Esophagus muscularis mucosa (tissue), 4 donors: ENCODE results near the gene RUFY2. TPM values are rescaled to one million over a fixed set of nuclear protein-coding genes. Genes with fewer than 3 reads are reported as not detected.

ENCODE experiments used
- DNase-seq: peaks from one replicate; pipeline ENCODE4 v3.0.0-alpha.2; 2017; ENCODE audit errors: extremely low spot score
- H3K27ac ChIP-seq, 4 donors: fragments of 200-600 bp; sonication (generic); replicated peaks in 1 of 4; 1 replicate in 3 of 4; 2 replicates in 1 of 4; pipeline ENCODE4 v1.5.1; 2016 to 2019; ENCODE audit warnings: mild to moderate bottlenecking in 1 of 4
- H3K27me3 ChIP-seq, 4 donors: fragments of 200-600 bp; sonication (generic); one replicate each; pipeline versions ENCODE4 v1.5.1 to v1.6.0; 2016 to 2019
- H3K36me3 ChIP-seq, 4 donors: fragments of 200-600 bp; sonication (generic); one replicate each; pipeline ENCODE4 v1.5.1; 2016 to 2019
- H3K4me1 ChIP-seq, 4 donors: fragments of 200-600 bp; sonication (generic); one replicate each; pipeline ENCODE4 v1.5.1; 2016 to 2019
- H3K4me3 ChIP-seq, 4 donors: fragments of 200-600 bp; sonication (generic); 1 replicate in 2 of 4; 2 replicates in 2 of 4; pipeline ENCODE4 v1.5.1; 2016 to 2019; ENCODE audit warnings: mild to moderate bottlenecking in 4 of 4, moderate library complexity in 1 of 4
- H3K9me3 ChIP-seq, 4 donors: fragments of 200-600 bp; sonication (generic); 1 replicate in 3 of 4; 2 replicates in 1 of 4; pipeline ENCODE4 v1.5.1; 2016 to 2019
- CTCF ChIP-seq, 3 experiments: fragments of 200-600 bp in 2 of 3; fragments of 450-650 bp in 1 of 3; sonication (generic) in 2 of 3; IDR thresholded peaks; one replicate each; pipeline ENCODE4 v1.5.1; 2017 to 2019; ENCODE audit warnings: antibody characterized with exemption in 3 of 3, mild to moderate bottlenecking in 2 of 3, moderate library complexity in 1 of 3
- EP300 ChIP-seq: sonication (generic); formaldehyde crosslinking; IDR thresholded peaks from one replicate; pipeline ENCODE4 v1.6.1; 2017; ENCODE audit warnings: antibody characterized with exemption
- POLR2A ChIP-seq: fragments of 450-650 bp; IDR thresholded peaks from one replicate; pipeline ENCODE4 v1.6.1; 2017; ENCODE audit warnings: antibody characterized with exemption, moderate library complexity, mild to moderate bottlenecking, low read depth
- POLR2AphosphoS5 ChIP-seq, 2 donors: sonication (generic); formaldehyde crosslinking; IDR thresholded peaks; one replicate each; pipeline ENCODE4 v1.6.1; 2017; ENCODE audit warnings: antibody characterized with exemption in 2 of 2
- WGBS: methylation state at CpG from one replicate; pipeline ENCODE4 v1.1.5; 2018; 5-methylcytosine and 5-hydroxymethylcytosine counted together
- intact Hi-C: fragments of 100-400 bp; cut with DNase I; formaldehyde crosslinking; loops from one replicate; pipeline ENCODE4 v1.15.1; 2023
- total RNA-seq, 4 donors: library from RNA; depleted of rRNA; stranded (reverse); fragments of >200 nt; gene quantifications; one replicate each; pipeline versions ENCODE4 v1.1.0 to v1.2.1, GENCODE V29; 2016

Gene RUFY2
- total RNA-seq, 4 donors from 2014 or later: 14.8 to 26.2 (median 17.8) TPM

- no peak for DNase-seq
- H3K4me1 ChIP-seq: peaks cover 0 to 1% (median 0%) of the 10 kb centered on the region in 4 donors
- TF ChIP-seq POLR2A (no peak), EP300 (no peak), CTCF (IDR thresholded peaks at IDR 0.05) (no peak), POLR2AphosphoS5 (IDR thresholded peaks at IDR 0.05) (no peak)
- H3K27ac ChIP-seq: no peak overlapping the region
- no peak overlapping the region for H3K4me3 ChIP-seq
- no peaks in the 10 kb centered on the region for H3K27me3 ChIP-seq
- peaks cover 17 to 93% (median 64%) of the 10 kb centered on the region in 4 donors for H3K36me3 ChIP-seq
- intact Hi-C loops: no loop called here
- WGBS: 90% methylated on average over 1 of the region's 1 CpG
- H3K9me3 ChIP-seq: no peaks in the 10 kb centered on the region
These were observed 10.1 kb downstream of the RUFY2 start for GRCh38 chr10:68397005-68397404.

- WGBS: 86% methylated on average over 2 of the region's 2 CpGs
- TF ChIP-seq CTCF (IDR thresholded peaks at IDR 0.05) (no peak), POLR2AphosphoS5 (IDR thresholded peaks at IDR 0.05) (no peak), EP300 (no peak), POLR2A (no peak)
- H3K4me3 ChIP-seq: no peak overlapping the region
- intact Hi-C loops: no loop called here
- H3K4me1 ChIP-seq: no peaks in the 10 kb centered on the region
- no peaks in the 10 kb centered on the region for H3K9me3 ChIP-seq
- H3K36me3 ChIP-seq: peaks cover 20 to 99% (median 91%) of the 10 kb centered on the region in 4 donors
- no peak for DNase-seq
- no peaks in the 10 kb centered on the region for H3K27me3 ChIP-seq
- no peak overlapping the region for H3K27ac ChIP-seq
These were observed 21.3 kb downstream of the RUFY2 start for GRCh38 chr10:68385740-68386139.

- Histone ChIP-seq H3K9me3 (peaks cover 0 to 14% (median 0%) of the 10 kb centered on the region in 4 donors), H3K27ac (no peak overlapping the region), H3K27me3 (no peaks in the 10 kb centered on the region), H3K4me3 (no peak overlapping the region), H3K4me1 (no peaks in the 10 kb centered on the region), H3K36me3 (peaks cover 39 to 99% (median 64%) of the 10 kb centered on the region in 4 donors)
- no peak for DNase-seq
- intact Hi-C loops: no loop called here
- TF ChIP-seq CTCF (IDR thresholded peaks at IDR 0.05) (no peak), POLR2AphosphoS5 (IDR thresholded peaks at IDR 0.05) (no peak), POLR2A (no peak), EP300 (no peak)
- WGBS: 94% methylated on average over 1 of the region's 1 CpG
These were observed 35.5 kb downstream of the RUFY2 start for GRCh38 chr10:68371604-68372003.

- WGBS: 81% methylated on average over 2 of the region's 2 CpGs
- intact Hi-C loops: no loop called here
- no peak for DNase-seq
These were observed 40.0 kb downstream of the RUFY2 start for GRCh38 chr10:68367121-68367520.

More at GRCh38 chr10:68367121-68367520, 40.0 kb downstream of the RUFY2 start:
- H3K27ac ChIP-seq: no peak overlapping the region
- H3K27me3 ChIP-seq: no peaks in the 10 kb centered on the region
- H3K36me3 ChIP-seq: peaks cover 29 to 95% (median 55%) of the 10 kb centered on the region in 4 donors
- no peak overlapping the region for H3K4me3 ChIP-seq
- TF ChIP-seq POLR2A (no peak), CTCF (IDR thresholded peaks at IDR 0.05) (no peak), POLR2AphosphoS5 (IDR thresholded peaks at IDR 0.05) (no peak), EP300 (no peak)
- H3K4me1 ChIP-seq: no peaks in the 10 kb centered on the region
- peaks cover 0 to 9% (median 0%) of the 10 kb centered on the region in 4 donors for H3K9me3 ChIP-seq
